PC-3 (cell line): Measurements from ENCODE around the gene TBPL1. TPM values are rescaled to one million over a fixed set of nuclear protein-coding genes. Genes with fewer than 3 reads are reported as not detected.

Experiments
- ATAC-seq: fragments of 200-7000 bp; cut with Tn5 transposase; 2 replicates; pipeline ENCODE4 v1.9.1; 2020; ENCODE audit warnings: mild to moderate bottlenecking, moderate library complexity
- BruUV-seq: library from RNA; stranded (reverse); fragments of 400-500 nt; replicated peaks from 2 replicates; lab custom pipeline; 2021; lab: Mats Ljungman, UMichigan
- CTCF ChIA-PET: fragments of 300-600 bp; sonication (Branson Sonifier 250); formaldehyde crosslinking; loops from one replicate; lab custom pipeline; 2022; ENCODE audit warnings: antibody characterized with exemption; lab: Charles Lee
- POLR2A ChIA-PET: fragments of 300-600 bp; sonication (Branson Sonifier 250); formaldehyde crosslinking; loops from one replicate; lab custom pipeline; 2022; ENCODE audit warnings: antibody characterized with exemption; ENCODE audit not compliant: unreplicated experiment; lab: Charles Lee
- DNase-seq: peaks from one replicate; pipeline ENCODE4 v3.0.0-alpha.2; 2015
- H2AFZ ChIP-seq: fragments of 300-600 bp; sonication (generic); 2 replicates; pipeline ENCODE4 v1.6.0; 2016; ENCODE audit warnings: antibody characterized with exemption, low read length
- H3F3A ChIP-seq: fragments of 300-600 bp; sonication (generic); one replicate; pipeline ENCODE4 v1.6.0; 2017; ENCODE audit warnings: antibody characterized with exemption, low read length, control low read depth, mild to moderate bottlenecking; ENCODE audit not compliant: unreplicated experiment
- H3K27ac ChIP-seq: fragments of 300-600 bp; sonication (generic); 2 replicates; pipeline ENCODE4 v1.5.1; 2016; ENCODE audit warnings: mild to moderate bottlenecking, low read length
- H3K27me3 ChIP-seq: fragments of 300-600 bp; sonication (generic); 2 replicates; pipeline ENCODE4 v1.6.1; 2016; ENCODE audit warnings: low read length, mixed read lengths
- H3K36me3 ChIP-seq: fragments of 300-600 bp; sonication (generic); 2 replicates; pipeline ENCODE4 v1.6.1; 2016; ENCODE audit warnings: low read depth, mixed run types, low read length, mixed read lengths
- H3K4me1 ChIP-seq: fragments of 300-600 bp; sonication (generic); 2 replicates; pipeline ENCODE4 v1.5.1; 2016; ENCODE audit warnings: low read length; ENCODE audit not compliant: insufficient read depth
- H3K4me2 ChIP-seq: fragments of 300-600 bp; sonication (generic); 2 replicates; pipeline ENCODE4 v1.6.0; 2016; ENCODE audit warnings: low read length
- H3K4me3 ChIP-seq: fragments of 300-600 bp; sonication (generic); 2 replicates; pipeline ENCODE4 v1.5.1; 2016; ENCODE audit warnings: mild to moderate bottlenecking, low read length, mixed read lengths
- H3K79me2 ChIP-seq: fragments of 300-600 bp; sonication (generic); 2 replicates; pipeline ENCODE4 v1.6.1; 2017; ENCODE audit warnings: low read length, mixed read lengths
- H3K9ac ChIP-seq: fragments of 300-600 bp; sonication (generic); 2 replicates; pipeline ENCODE4 v1.6.0; 2016; ENCODE audit warnings: mild to moderate bottlenecking, low read length
- H3K9me2 ChIP-seq: fragments of 300-600 bp; sonication (generic); replicated peaks from 2 replicates; pipeline ENCODE4 v1.6.1; 2016; ENCODE audit warnings: mixed run types, low read length, mixed read lengths
- H3K9me3 ChIP-seq: fragments of 300-600 bp; sonication (generic); 2 replicates; pipeline ENCODE4 v1.6.1; 2016; ENCODE audit warnings: low read length, mixed read lengths
- H4K20me1 ChIP-seq: fragments of 300-600 bp; sonication (generic); 2 replicates; pipeline ENCODE4 v1.6.1; 2016; ENCODE audit warnings: low read length, mixed read lengths
- CTCF ChIP-seq: fragments of 300-600 bp; sonication (generic); conservative IDR thresholded peaks from 2 replicates; pipeline ENCODE4 v1.5.1; 2017; ENCODE audit warnings: antibody characterized with exemption, low read depth, mild to moderate bottlenecking, low read length
- EZH2 ChIP-seq: fragments of 300-600 bp; sonication (generic); IDR thresholded peaks from one replicate; pipeline ENCODE4 v1.6.1; 2017; ENCODE audit warnings: antibody characterized with exemption, mild to moderate bottlenecking, low read length; ENCODE audit not compliant: unreplicated experiment
- EZH2phosphoT487 ChIP-seq: fragments of 300-600 bp; sonication (generic); IDR thresholded peaks from 2 replicates; pipeline ENCODE4 v1.6.1; 2018; ENCODE audit warnings: mild to moderate bottlenecking, antibody characterized with exemption, low read length, borderline replicate concordance
- intact Hi-C: fragments of 100-400 bp; cut with micrococcal nuclease; formaldehyde crosslinking; loops from 2 replicates; pipeline ENCODE4 v1.9.0; 2023
- total RNA-seq: library from RNA; depleted of rRNA; stranded (reverse); fragments of >200 nt; gene quantifications from 2 replicates; pipeline ENCODE4 v1.2.3, GENCODE V29; 2014

The TBPL1 gene
- total RNA-seq, 1 experiment from 2014 or later = 30.8 TPM

GRCh38 chr6:134022650-134023049, 69.6 kb downstream of the TBPL1 start:
- H3K4me1 ChIP-seq = peaks cover 36% of the 10 kb centered on the region
- ChIA-PET POLR2A (no interaction called here), CTCF (no interaction called here)
- no peaks in the 10 kb centered on the region for H3K9me2 ChIP-seq
- intact Hi-C loops = no loop called here
- H2AFZ ChIP-seq = no peak overlapping the region
- no peaks in the 10 kb centered on the region for H3K27me3 ChIP-seq
- H3K36me3 ChIP-seq = no peaks in the 10 kb centered on the region
- H3F3A ChIP-seq = no peaks in the 10 kb centered on the region
- TF ChIP-seq CTCF = no peak
- TF ChIP-seq EZH2phosphoT487 = no peak
- TF ChIP-seq EZH2 = no peak
- ATAC-seq = no peak
- no peak for DNase-seq
- no peak overlapping the region for H3K4me2 ChIP-seq
- no peak overlapping the region for H3K9ac ChIP-seq
- BruUV-seq = no TSS peak
- H3K4me3 ChIP-seq = no peak overlapping the region
- H4K20me1 ChIP-seq = no peaks in the 10 kb centered on the region
- no peaks in the 10 kb centered on the region for H3K79me2 ChIP-seq
- H3K9me3 ChIP-seq = no peaks in the 10 kb centered on the region
- H3K27ac ChIP-seq = no peak overlapping the region

- ATAC-seq = peak; percentile 90
- POLR2A ChIA-PET = no interaction called here
- Histone ChIP-seq H3K9ac (no peak overlapping the region), H4K20me1 (no peaks in the 10 kb centered on the region), H2AFZ (no peak overlapping the region), H3K9me2 (no peaks in the 10 kb centered on the region), H3K27me3 (no peaks in the 10 kb centered on the region), H3K27ac (peak overlapping the region; percentile 14; the same call in 1 of the 2 replicates), H3K79me2 (no peaks in the 10 kb centered on the region), H3K4me1 (peaks cover 25% of the 10 kb centered on the region), H3F3A (no peaks in the 10 kb centered on the region), H3K4me2 (peak overlapping the region; percentile 43), H3K36me3 (no peaks in the 10 kb centered on the region), H3K9me3 (no peaks in the 10 kb centered on the region), H3K4me3 (no peak overlapping the region)
- BruUV-seq = no TSS peak
- peak; percentile 60 for DNase-seq
- no peak for TF ChIP-seq CTCF
- no peak for TF ChIP-seq EZH2
- intact Hi-C loops = no loop called here
- CTCF ChIA-PET = no interaction called here
Observed at GRCh38 chr6:134026597-134026996, 73.6 kb downstream of the TBPL1 start.

GRCh38 chr6:134028438-134028837, 75.4 kb downstream of the TBPL1 start:
- peaks cover 30% of the 10 kb centered on the region for H3K4me1 ChIP-seq
- no peaks in the 10 kb centered on the region for H3K79me2 ChIP-seq
- POLR2A ChIA-PET = no interaction called here
- no peaks in the 10 kb centered on the region for H3K27me3 ChIP-seq
- DNase-seq (no peak), ATAC-seq (no peak)
- no peaks in the 10 kb centered on the region for H3K9me2 ChIP-seq
- H3K4me2 ChIP-seq = no peak overlapping the region
- H3K9ac ChIP-seq = no peak overlapping the region
- BruUV-seq = no TSS peak
- CTCF ChIA-PET = no interaction called here
- H3F3A ChIP-seq = no peaks in the 10 kb centered on the region
- H3K9me3 ChIP-seq = no peaks in the 10 kb centered on the region
- no peaks in the 10 kb centered on the region for H4K20me1 ChIP-seq
- H3K36me3 ChIP-seq = no peaks in the 10 kb centered on the region
- intact Hi-C loops = no loop called here
- no peak overlapping the region for H2AFZ ChIP-seq
- no peak overlapping the region for H3K4me3 ChIP-seq
- no peak overlapping the region for H3K27ac ChIP-seq
- TF ChIP-seq EZH2 (no peak), EZH2phosphoT487 (no peak), CTCF (no peak)
